PFSK-1 (cell line): ENCODE results near the gene PNCK.

ENCODE experiments used
- FOXP2 ChIP-seq: optimal IDR thresholded peaks from 2 replicates; pipeline ENCODE3; 2011; ENCODE audit warnings: borderline replicate concordance, control low read depth, inconsistent platforms; ENCODE audit not compliant: insufficient read depth; ENCODE audit errors: extremely low read length, extremely low read depth
- POLR2AphosphoS5 ChIP-seq: IDR thresholded peaks from 2 replicates; pipeline ENCODE4 v1.6.1; 2012; ENCODE audit warnings: low read depth, mild to moderate bottlenecking, control low read depth, low read length, moderate library complexity
- REST ChIP-seq, 2 experiments: IDR thresholded peaks; 2 replicates each; pipeline versions ENCODE4 v1.6.1 to v1.8.0; 2011 to 2012; ENCODE audit warnings: low read depth in 2 of 2, low read length in 2 of 2, control low read depth in 1 of 2, inconsistent platforms in 1 of 2, mild to moderate bottlenecking in 1 of 2, moderate library complexity in 1 of 2; ENCODE audit not compliant: insufficient read depth in 1 of 2
- SIN3A ChIP-seq: IDR thresholded peaks from 2 replicates; pipeline ENCODE4 v1.6.1; 2012; ENCODE audit warnings: mild to moderate bottlenecking, low read length, moderate library complexity, borderline replicate concordance; ENCODE audit not compliant: insufficient read depth
- TAF1 ChIP-seq: IDR thresholded peaks from 2 replicates; pipeline ENCODE4 v1.6.1; 2012; ENCODE audit warnings: low read length, control low read depth, borderline replicate concordance; ENCODE audit not compliant: insufficient read depth

The PNCK gene

GRCh38 chrX:153638041-153638371 is 35.6 kb downstream of the PNCK start:
- TF ChIP-seq REST (IDR thresholded peaks at IDR 0.05; ENCODE audit: insufficient read depth in 1 of 2, low read depth in 2 of 2, low read length in 2 of 2): no peak
- TF ChIP-seq FOXP2: no peak
- no peak for TF ChIP-seq TAF1
- no peak for TF ChIP-seq POLR2AphosphoS5
- TF ChIP-seq SIN3A: no peak

GRCh38 chrX:153637121-153638040 is 36.2 kb downstream of the PNCK start:
- no peak for TF ChIP-seq SIN3A
- no peak for TF ChIP-seq FOXP2
- TF ChIP-seq TAF1: no peak
- TF ChIP-seq REST (IDR thresholded peaks at IDR 0.05; ENCODE audit: insufficient read depth in 1 of 2, low read depth in 2 of 2, low read length in 2 of 2): no peak
- no peak for TF ChIP-seq POLR2AphosphoS5

- TF ChIP-seq POLR2AphosphoS5 (no peak), FOXP2 (no peak), SIN3A (no peak), REST (IDR thresholded peaks at IDR 0.05; ENCODE audit: insufficient read depth in 1 of 2, low read depth in 2 of 2, low read length in 2 of 2) (no peak), TAF1 (no peak)
Measured at GRCh38 chrX:153636716-153637115, 36.9 kb downstream of the PNCK start.

- TF ChIP-seq FOXP2 (no peak), REST (IDR thresholded peaks at IDR 0.05; ENCODE audit: insufficient read depth in 1 of 2, low read depth in 2 of 2, low read length in 2 of 2) (no peak)
Measured at GRCh38 chrX:153635788-153636668, 37.6 kb downstream of the PNCK start.
